WTC11 (cell line): ENCODE measurements around the gene TUBA4B. TPM values are rescaled to one million over a fixed set of nuclear protein-coding genes. Genes with fewer than 3 reads are reported as not detected.

Source experiments
- ATAC-seq: fragments of 200-7000 bp; cut with Tn5 transposase; 2 replicates; pipeline ENCODE4 v1.10.0; 2021; ENCODE audit warnings: mild to moderate bottlenecking, moderate library complexity
- CTCF ChIA-PET: fragments of 300-600 bp; sonication (Branson Sonifier 250); formaldehyde crosslinking; loops from one replicate; lab custom pipeline; 2021; ENCODE audit warnings: antibody characterized with exemption; lab: Charles Lee
- POLR2A ChIA-PET: fragments of 350-600 bp; sonication (Branson Sonifier 250); formaldehyde crosslinking; loops from one replicate; lab custom pipeline; 2021; ENCODE audit warnings: antibody characterized with exemption; lab: Charles Lee
- DNase-seq: peaks from one replicate; pipeline ENCODE4 v3.0.0; 2021; ENCODE audit warnings: low spot score
- H3K27ac Mint-ChIP-seq: 2 replicates; pipeline ENCODE4 v1.8.0; 2021; ENCODE audit warnings: mixed read lengths
- H3K27me3 Mint-ChIP-seq: 2 replicates; pipeline ENCODE4 v1.8.0; 2021; ENCODE audit warnings: low read depth, mild to moderate bottlenecking, moderate library complexity, mixed read lengths
- H3K36me3 Mint-ChIP-seq: 2 replicates; pipeline ENCODE4 v1.8.0; 2021; ENCODE audit warnings: mixed read lengths
- H3K4me1 Mint-ChIP-seq: 2 replicates; pipeline ENCODE4 v1.8.0; 2022; ENCODE audit warnings: mixed read lengths
- H3K4me3 Mint-ChIP-seq: 2 replicates; pipeline ENCODE4 v1.8.0; 2021; ENCODE audit warnings: mild to moderate bottlenecking, moderate library complexity, mixed read lengths
- H3K9me3 Mint-ChIP-seq: 2 replicates; pipeline ENCODE4 v1.8.0; 2021; ENCODE audit warnings: mixed read lengths
- ATF1 ChIP-seq: sonication (generic); formaldehyde crosslinking; IDR thresholded peaks from 2 replicates; pipeline ENCODE4 v1.8.1; 2023; ENCODE audit warnings: mild to moderate bottlenecking, moderate library complexity, missing genetic modification reagents
- CDX4 ChIP-seq: fragments of 250-450 bp; sonication (Bioruptor Pico); IDR thresholded peaks from 2 replicates; pipeline ENCODE4 v1.9.0; 2021; ENCODE audit warnings: moderate library complexity, mild to moderate bottlenecking, inconsistent platforms, borderline replicate concordance
- E2F5 ChIP-seq: sonication (generic); formaldehyde crosslinking; IDR thresholded peaks from 2 replicates; pipeline ENCODE4 v1.8.1; 2022; ENCODE audit warnings: mild to moderate bottlenecking, moderate library complexity, missing genetic modification reagents
- ERG ChIP-seq: fragments of 250-450 bp; sonication (Bioruptor Pico); IDR thresholded peaks from 2 replicates; pipeline ENCODE4 v1.8.0; 2021; ENCODE audit warnings: mild to moderate bottlenecking
- FOXJ3 ChIP-seq: sonication (generic); formaldehyde crosslinking; IDR thresholded peaks from 2 replicates; pipeline ENCODE4 v1.9.0; 2021; ENCODE audit warnings: missing genetic modification reagents, mild to moderate bottlenecking, borderline replicate concordance
- GABPB1 ChIP-seq: sonication (generic); formaldehyde crosslinking; IDR thresholded peaks from 2 replicates; pipeline ENCODE4 v1.8.1; 2023; ENCODE audit warnings: mild to moderate bottlenecking, missing genetic modification reagents
- IRF2 ChIP-seq: sonication (generic); formaldehyde crosslinking; IDR thresholded peaks from 2 replicates; pipeline ENCODE4 v1.8.0; 2022; ENCODE audit warnings: low read depth, missing genetic modification reagents, borderline replicate concordance
- JUN ChIP-seq: sonication (generic); formaldehyde crosslinking; IDR thresholded peaks from 2 replicates; pipeline ENCODE4 v1.8.0; 2023; ENCODE audit warnings: mild to moderate bottlenecking, missing genetic modification reagents
- MYBL2 ChIP-seq: sonication (generic); formaldehyde crosslinking; IDR thresholded peaks from 2 replicates; pipeline ENCODE4 v1.8.1; 2023; ENCODE audit warnings: mild to moderate bottlenecking, moderate library complexity, missing genetic modification reagents
- NFYB ChIP-seq: sonication (generic); formaldehyde crosslinking; conservative IDR thresholded peaks from 2 replicates; pipeline ENCODE4 v1.8.0; 2022; ENCODE audit warnings: low read depth, missing genetic modification reagents
- NR1H2 ChIP-seq: sonication (generic); formaldehyde crosslinking; IDR thresholded peaks from 2 replicates; pipeline ENCODE4 v1.9.0; 2021; ENCODE audit warnings: mild to moderate bottlenecking, moderate library complexity, missing genetic modification reagents
- OVOL2 ChIP-seq: fragments of 250-450 bp; sonication (Bioruptor Pico); IDR thresholded peaks from 2 replicates; pipeline ENCODE4 v1.9.0; 2021; ENCODE audit warnings: mild to moderate bottlenecking, borderline replicate concordance
- PREB ChIP-seq: sonication (generic); formaldehyde crosslinking; IDR thresholded peaks from 2 replicates; pipeline ENCODE4 v1.8.1; 2022; ENCODE audit warnings: mild to moderate bottlenecking, missing genetic modification reagents, moderate library complexity, borderline replicate concordance
- SMAD4 ChIP-seq: sonication (generic); formaldehyde crosslinking; IDR thresholded peaks from 2 replicates; pipeline ENCODE4 v1.8.0; 2022; ENCODE audit warnings: mild to moderate bottlenecking, missing genetic modification reagents
- TEAD4 ChIP-seq: sonication (generic); formaldehyde crosslinking; IDR thresholded peaks from 2 replicates; pipeline ENCODE4 v1.8.0; 2022; ENCODE audit warnings: mild to moderate bottlenecking, missing genetic modification reagents
- TP53 ChIP-seq: sonication (generic); formaldehyde crosslinking; IDR thresholded peaks from 2 replicates; pipeline ENCODE4 v1.8.1; 2023; ENCODE audit warnings: mild to moderate bottlenecking, missing genetic modification reagents
- USF1 ChIP-seq: sonication (generic); formaldehyde crosslinking; IDR thresholded peaks from 2 replicates; pipeline ENCODE4 v1.8.0; 2022; ENCODE audit warnings: mild to moderate bottlenecking, missing genetic modification reagents
- USF2 ChIP-seq: sonication (generic); formaldehyde crosslinking; IDR thresholded peaks from 2 replicates; pipeline ENCODE4 v1.8.1; 2023; ENCODE audit warnings: mild to moderate bottlenecking, missing genetic modification reagents, moderate library complexity
- ZBTB21 ChIP-seq: sonication (generic); formaldehyde crosslinking; IDR thresholded peaks from 2 replicates; pipeline ENCODE4 v1.8.1; 2023; ENCODE audit warnings: mild to moderate bottlenecking, missing genetic modification reagents, borderline replicate concordance
- ZBTB43 ChIP-seq: sonication (generic); formaldehyde crosslinking; IDR thresholded peaks from 2 replicates; pipeline ENCODE4 v1.8.1; 2023; ENCODE audit warnings: mild to moderate bottlenecking, missing genetic modification reagents
- ZNF281 ChIP-seq: sonication (generic); formaldehyde crosslinking; IDR thresholded peaks from 2 replicates; pipeline ENCODE4 v1.8.0; 2023; ENCODE audit warnings: mild to moderate bottlenecking, missing genetic modification reagents
- ZNF317 ChIP-seq: sonication (generic); formaldehyde crosslinking; IDR thresholded peaks from 2 replicates; pipeline ENCODE4 v1.8.1; 2023; ENCODE audit warnings: low read depth, mild to moderate bottlenecking, moderate library complexity, missing genetic modification reagents, borderline replicate concordance
- ZSCAN18 ChIP-seq: fragments of 250-450 bp; sonication (Bioruptor Pico); IDR thresholded peaks from 2 replicates; pipeline ENCODE4 v2.1.2; 2022; ENCODE audit warnings: mild to moderate bottlenecking, moderate library complexity
- total RNA-seq: library from RNA; stranded (reverse); gene quantifications from 3 replicates; pipeline ENCODE4 v1.2.3, GENCODE V29; 2021

TUBA4B gene
- total RNA-seq, 1 experiment from 2014 or later, result 0.20 TPM

GRCh38 chr2:219278655-219279150, 25.7 kb downstream of the TUBA4B start (continued):
- no peak for TF ChIP-seq SMAD4 (CRISPR knock-in tag)
- TF ChIP-seq NR1H2, result no peak
- TF ChIP-seq TP53 (CRISPR knock-in tag), result no peak
- TF ChIP-seq JUN, result no peak

GRCh38 chr2:219279151-219279915, 26.3 kb downstream of the TUBA4B start, which contains the start of gene DNAJB2:
TSS of gene DNAJB2 (plus strand) at chr2:219279366. CDS start at chr2:219279834, 468 bp downstream.
- POLR2A ChIA-PET, result interaction anchor here (1.2 to 3.0 kb wide), 7 partner anchors 16 to 219 kb away, joined by 4 to 21 read pairs (median 7); partner anchors contain the start of genes ABCB6, ANKZF1, ATG9A and GLB1L
- Mint-ChIP-seq H3K27ac (peak within 1 kb of the TSS; percentile 96), H3K9me3 (no peaks in the 10 kb centered on the region)
- no peak for TF ChIP-seq IRF2
- no peak for TF ChIP-seq ZSCAN18 (CRISPR knock-in tag)
- no peak; the same call in 1 of the 2 replicates for TF ChIP-seq ZBTB43 (CRISPR knock-in tag)
- 0 out of 2 replicates have a peak, but pooled peaks have one; percentile 34 for TF ChIP-seq ZNF317
- TF ChIP-seq CDX4, result no peak
- 0 out of 2 replicates have a peak, but pooled peaks have one; percentile 12 for TF ChIP-seq USF2 (CRISPR knock-in tag)
- TF ChIP-seq MYBL2 (CRISPR knock-in tag), result no peak
- no peak; the same call in 1 of the 2 replicates for TF ChIP-seq ZBTB21
- TF ChIP-seq NFYB (CRISPR knock-in tag), result no peak
- TF ChIP-seq OVOL2 (CRISPR knock-in tag), result no peak
- TF ChIP-seq E2F5 (CRISPR knock-in tag), result peak; percentile 83
- TF ChIP-seq FOXJ3 (CRISPR knock-in tag), result no peak
- no peak for TF ChIP-seq PREB (CRISPR knock-in tag)
- no peak for TF ChIP-seq ERG (CRISPR knock-in tag)
- TF ChIP-seq TEAD4 (CRISPR knock-in tag), result no peak
- TF ChIP-seq USF1 (CRISPR knock-in tag), result no peak
- 0 out of 2 replicates have a peak, but pooled peaks have one; percentile 55 for TF ChIP-seq ZNF281 (CRISPR knock-in tag)
- no peak; the same call in 1 of the 2 replicates for TF ChIP-seq ATF1 (CRISPR knock-in tag)
- peak; percentile 73 for TF ChIP-seq GABPB1 (CRISPR knock-in tag)

More at GRCh38 chr2:219279151-219279915, 26.3 kb downstream of the TUBA4B start, which contains the start of gene DNAJB2:
- CTCF ChIA-PET, result interaction anchor here (0.6 to 6.5 kb wide), 17 partner anchors 9 to 278 kb away, joined by 3 to 158 read pairs (median 4); partner anchors contain the start of genes GLB1L, STK16 and TUBA4A
- Mint-ChIP-seq H3K36me3 (peaks cover 6% of the 10 kb centered on the region; the same call in 1 of the 2 replicates), H3K4me1 (peaks cover 31% of the 10 kb centered on the region), H3K4me3 (peak within 1 kb of the TSS; percentile 88), H3K27me3 (peaks cover 4% of the 10 kb centered on the region; the same call in 1 of the 2 replicates)
- DNase-seq (peak; percentile 97), ATAC-seq (peak; percentile 81)
